GM21717 (cell line): ENCODE measurements around the gene HS1BP3.

ENCODE experiments used
- ATAC-seq: cut with Tn5 transposase; IDR thresholded peaks from one replicate; pipeline ENCODE4 v1.9.1; 2021; ENCODE audit warnings: mild to moderate bottlenecking, moderate library complexity; ENCODE audit not compliant: unreplicated experiment

HS1BP3 gene

DNA sequence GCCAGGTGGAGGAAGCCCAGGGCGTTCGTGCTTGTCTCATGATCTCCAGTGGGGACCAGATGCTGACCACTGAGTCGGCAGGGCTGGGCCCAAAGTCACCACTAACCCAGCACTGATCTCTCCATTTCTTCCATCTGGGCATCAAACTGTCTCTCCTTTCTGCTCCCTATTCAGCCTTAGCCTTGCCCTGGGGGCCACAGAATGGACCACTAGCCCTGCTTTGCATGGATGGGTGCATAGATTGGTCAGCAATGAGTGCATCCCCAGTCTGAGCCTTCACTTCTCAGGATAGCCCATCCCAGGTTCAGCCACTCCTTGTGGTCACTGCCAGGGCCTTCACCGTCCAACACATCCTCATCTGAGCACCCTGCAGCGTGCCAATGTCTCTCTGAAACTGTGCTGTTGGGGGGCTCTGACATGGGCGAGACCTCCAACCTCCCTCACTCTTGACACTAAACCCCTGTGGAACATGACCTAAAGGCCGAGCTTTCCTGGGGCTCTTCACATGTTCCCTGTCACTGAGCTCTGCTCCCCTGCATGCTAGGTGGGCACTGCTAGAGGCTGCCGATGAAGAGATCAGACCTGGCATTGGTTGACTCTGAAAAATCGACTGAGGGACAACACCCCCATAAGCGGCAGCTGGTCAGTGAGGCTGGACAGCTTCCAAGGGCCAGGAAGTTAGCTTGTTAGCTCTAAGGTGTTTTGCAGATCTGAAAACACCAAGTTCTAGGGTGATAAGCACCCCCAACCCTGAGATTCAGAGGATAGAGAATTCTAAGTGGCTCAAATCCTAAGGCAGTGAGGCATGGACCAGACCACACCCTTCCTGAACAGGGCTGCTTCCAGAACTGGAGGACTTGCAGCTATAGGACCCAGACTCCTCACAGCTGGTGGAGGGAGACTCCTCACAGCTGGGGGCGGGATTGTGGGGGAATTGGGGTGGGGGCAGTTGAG, 61.7 kb downstream of the HS1BP3 start:
- no peak for ATAC-seq

DNA sequence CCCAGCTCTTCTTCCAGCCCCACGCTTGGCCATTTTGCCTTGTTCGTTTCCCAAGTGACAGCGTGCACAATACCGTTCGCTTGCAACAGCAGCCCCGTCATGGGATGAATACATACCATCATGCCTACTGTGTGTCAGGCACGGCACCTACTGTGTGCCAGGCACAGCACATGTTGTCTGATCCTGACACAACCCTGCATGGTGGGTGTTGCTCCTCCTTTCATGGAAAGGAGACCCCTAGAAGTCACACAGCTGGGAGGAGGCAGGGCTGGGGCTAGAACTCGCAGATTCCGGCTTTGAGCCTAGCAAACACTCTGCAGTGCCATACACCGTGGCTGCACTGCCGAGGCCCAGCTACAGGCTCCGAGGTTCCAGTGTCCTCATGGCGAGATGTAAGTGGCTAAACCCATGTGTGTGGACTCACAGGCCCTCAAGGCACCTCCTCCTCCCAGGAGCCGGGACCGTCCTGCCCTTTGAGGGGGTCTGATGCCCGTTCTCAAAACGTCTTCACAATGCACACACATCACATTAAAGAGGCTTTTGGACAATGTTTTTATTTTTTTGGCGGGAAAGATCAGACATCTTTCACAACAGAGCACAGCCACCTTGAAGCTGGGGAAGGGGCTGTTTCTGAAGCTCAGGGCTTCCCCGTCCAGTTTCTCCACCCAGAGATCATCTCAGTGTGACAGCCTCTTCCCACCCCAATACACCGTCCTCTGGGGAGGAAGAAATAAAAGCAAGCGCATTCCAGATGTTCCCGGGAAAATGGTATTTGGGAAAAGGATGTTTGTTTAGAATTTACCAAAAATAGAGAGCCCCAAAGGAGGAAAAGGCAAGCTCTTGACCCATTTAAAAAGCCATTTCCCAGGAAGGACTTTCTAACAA, 64.9 kb downstream of the HS1BP3 start:
- ATAC-seq, result no peak

DNA sequence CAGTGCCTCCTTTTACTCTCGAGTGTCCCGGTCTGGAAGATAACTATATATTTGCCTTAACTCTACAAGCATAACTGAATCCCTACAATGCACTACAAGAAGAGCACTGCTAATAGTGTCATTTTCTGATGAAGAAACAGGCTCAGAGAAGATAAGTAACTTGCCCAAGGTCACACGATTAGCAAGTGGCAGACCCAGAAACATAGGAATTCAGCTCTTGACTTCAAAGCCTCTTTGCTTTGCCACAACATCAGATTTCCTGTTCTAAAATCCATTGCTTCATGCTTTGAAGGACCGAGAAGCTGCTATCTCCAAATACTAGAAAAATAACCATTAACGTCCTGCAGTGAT, 65.6 kb downstream of the HS1BP3 start:
- no peak for ATAC-seq

DNA sequence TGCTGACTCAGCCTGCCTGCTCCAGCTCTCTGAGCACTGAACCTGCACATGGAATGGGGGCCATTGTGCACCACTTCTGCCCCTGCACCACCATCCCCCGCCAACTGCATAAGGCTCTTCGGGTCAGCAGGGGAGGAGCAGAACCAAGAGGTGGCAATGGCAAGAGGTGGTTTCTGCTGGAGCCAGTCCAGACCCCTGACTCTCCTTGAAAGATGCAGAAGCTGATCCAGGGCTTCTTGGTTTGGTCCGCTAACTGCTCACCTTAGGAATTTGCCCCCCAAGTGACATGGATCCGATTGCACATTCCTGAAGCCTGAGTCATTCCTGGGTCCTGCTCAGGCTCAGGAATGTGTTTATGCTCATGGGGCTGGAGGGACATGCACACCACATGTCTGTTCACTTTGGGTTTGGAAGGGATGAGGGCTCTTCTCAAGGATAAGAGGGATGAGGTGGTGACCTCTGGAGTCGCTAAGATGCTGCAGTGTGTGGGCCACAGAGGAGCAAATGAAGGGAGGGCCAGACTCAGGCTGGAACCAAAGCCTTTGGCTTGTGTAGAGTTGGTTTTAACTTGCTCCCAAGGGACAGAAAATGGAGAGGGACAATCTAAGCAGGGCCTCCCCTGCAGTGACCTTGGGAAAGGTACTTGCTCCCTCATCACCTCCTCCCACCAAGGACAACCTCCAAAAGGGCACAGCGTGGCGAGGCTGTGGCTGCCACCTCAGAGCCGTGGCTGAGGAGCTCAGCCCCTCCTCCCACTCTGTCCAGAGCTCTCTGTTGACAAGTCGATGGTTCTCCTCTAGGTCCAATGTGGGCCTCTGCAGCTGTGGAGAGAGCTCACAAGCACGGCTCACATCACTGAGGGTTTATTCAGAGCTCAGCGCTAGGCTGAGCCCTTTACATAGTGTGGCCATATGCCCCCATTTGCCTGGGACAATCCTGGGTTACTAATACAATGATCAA, 66.2 kb downstream of the HS1BP3 start:
- ATAC-seq, result no peak

DNA sequence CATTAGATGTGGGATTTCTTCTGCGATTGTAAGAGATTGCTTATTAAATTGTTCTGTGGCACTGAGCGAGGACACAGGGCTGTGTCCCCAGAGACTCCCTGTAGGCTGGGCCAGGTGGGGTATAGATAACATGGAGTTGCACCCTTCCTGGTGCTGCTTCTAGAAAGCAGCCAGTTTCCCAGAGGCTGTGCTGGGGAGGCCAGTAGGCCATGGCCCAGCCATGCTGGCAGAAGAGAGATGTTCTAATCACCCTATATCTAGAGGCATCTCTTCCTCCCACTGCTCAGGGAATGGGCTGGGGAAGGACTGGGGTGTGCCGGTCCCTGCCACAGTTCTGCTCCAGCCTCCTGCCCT, 66.9 kb downstream of the HS1BP3 start:
- ATAC-seq, result no peak

DNA sequence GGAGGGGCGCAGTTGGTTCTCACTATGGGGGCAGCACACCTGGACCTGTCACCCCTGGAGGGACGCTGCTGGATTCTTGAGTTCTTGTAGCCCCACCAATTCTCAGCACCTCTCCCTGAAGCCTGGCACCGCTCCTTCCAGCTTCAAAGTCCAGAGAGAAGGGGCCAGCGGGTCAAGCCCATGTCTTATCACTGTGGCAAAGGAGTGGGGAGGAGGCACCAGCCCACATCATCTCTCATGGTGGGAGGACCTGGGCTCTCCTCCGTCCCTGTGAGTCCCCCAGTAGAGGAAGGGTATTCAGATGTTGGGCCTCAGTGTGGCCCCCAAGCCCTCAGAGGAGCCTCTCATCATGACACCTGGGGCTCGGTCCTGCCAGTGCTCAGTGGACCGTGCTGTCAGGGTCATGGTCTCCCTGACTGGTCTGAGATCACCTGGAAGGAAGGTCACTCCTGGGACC, 67.4 kb downstream of the HS1BP3 start:
- ATAC-seq, result no peak

DNA sequence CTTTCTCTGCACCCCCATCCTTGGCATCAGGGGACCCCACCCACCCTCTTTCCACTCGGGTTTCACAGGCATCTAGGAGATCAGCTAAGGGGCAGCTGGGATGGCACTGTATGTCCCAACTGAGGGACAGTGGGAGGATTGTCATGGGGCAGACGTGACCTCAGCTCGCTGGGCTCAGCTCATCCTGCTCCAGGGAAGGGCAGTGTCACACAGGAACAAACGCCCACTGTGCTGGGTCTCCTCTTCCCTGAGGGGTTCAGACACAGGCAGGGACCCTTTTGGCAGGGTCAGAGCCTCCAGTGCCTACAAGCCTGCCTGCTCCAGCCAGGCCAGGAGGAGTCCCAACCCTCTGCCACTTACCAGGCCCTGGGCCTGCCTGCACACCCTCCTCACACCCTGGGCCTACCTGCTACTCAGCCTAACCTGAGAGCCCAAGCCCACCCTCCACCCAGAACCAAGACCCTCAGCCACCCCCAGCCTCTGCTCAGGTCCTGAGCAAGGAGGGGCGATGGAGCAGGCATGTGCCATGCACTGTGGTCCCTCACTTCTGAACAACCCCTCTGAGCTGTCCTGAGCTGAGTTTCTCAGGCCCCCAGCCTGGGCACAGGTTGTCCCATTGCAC, 68.2 kb downstream of the HS1BP3 start:
- no peak for ATAC-seq

DNA sequence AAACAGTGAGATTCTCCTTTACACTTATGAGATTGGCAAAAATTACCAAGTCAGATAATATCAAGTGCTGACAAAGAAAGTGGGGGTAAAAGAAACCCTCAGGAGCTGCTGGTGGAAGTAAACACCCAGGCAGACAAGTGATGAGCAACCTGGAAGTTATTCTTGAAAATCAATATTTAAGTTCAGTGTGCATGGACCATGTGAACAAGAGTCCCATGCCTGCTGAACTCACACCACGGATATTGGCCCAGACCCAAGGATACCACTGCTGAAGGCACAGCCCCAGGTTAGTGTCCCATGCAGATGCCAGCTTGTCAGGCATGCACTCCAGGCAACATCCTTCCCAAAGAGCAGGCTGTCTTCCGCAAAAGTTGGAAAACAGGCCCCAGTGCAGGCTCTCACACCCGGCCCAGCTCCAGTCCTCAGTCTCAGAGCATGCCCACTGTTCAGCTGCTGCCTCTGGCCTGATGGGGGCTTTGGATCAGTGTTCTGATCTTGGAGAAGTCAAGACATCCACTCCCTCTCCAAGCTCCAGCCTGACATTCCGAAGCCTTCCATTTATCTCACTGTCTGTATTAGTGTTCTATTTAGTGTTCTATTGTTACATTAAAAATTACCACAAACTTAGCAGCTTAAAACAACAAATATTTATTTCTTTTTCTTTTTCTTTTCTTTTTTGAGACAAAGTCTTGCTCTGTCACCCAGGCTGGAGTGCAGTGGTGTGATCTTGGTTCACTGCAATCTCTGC, 70.0 kb downstream of the HS1BP3 start:
- ATAC-seq, result no peak

DNA sequence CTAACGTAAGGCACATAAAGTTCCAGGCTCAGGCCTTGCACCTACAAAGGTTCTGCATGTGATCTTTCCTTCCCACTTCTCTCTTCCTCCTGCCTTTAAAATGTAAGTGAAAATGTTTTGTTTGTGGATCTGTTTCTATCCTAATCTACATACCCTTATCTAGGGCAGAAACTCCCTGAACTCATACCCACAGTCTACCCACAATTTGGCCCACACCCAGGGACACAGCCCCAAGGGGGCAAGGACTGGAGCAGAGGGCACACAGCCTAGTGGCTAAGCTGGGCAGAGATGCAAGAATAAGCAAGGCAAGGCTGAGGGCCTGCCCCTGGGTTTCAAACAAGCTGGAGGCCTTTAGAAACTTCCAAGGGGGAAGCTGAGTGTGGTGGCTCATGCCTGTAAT, 71.0 kb downstream of the HS1BP3 start:
- ATAC-seq, result no peak

DNA sequence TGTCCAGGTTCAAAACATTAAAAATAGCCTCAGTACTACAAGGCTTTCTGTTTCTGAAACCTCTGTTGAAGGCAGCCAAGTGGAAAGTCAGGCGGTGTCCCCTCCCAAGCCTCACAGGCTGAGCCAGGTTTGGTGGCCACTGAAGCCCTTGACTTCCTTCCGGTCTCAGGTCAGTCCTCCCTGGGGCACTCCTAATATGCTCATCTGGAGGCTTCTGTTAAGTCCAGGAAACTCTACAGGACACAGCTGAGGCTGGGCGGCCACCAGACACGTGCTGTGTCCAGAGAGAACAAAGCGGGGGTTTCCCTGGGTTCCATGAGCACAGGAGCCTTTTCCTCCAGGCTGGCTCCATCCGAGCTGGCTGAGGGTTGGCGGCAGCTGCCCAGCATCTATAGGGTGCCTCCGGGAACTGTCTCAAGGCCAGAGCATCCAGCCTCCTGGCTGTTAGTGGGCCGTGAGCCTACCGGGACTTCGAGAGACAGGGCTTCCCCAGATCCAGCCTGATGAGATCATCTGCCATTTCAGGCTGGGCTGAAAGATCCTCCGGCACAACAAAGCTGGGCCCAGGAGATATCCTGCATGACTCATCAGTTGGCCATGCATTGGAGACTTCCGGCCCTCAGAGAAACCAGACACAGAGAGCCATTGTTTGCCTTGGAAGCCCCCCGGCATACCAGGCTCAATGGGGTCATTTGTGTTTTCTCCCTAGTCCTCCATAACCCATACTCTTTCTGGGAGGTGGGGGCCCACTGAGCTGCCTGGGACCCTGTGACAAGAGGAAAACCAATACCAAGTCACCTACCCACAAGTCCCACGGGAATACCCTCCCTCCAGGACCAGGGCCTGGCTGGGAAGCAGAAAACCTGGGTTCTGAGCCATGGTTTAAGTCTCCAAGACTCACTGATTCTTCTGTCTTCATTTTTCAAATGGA, 71.7 kb downstream of the HS1BP3 start:
- ATAC-seq, result peak; percentile 43

DNA sequence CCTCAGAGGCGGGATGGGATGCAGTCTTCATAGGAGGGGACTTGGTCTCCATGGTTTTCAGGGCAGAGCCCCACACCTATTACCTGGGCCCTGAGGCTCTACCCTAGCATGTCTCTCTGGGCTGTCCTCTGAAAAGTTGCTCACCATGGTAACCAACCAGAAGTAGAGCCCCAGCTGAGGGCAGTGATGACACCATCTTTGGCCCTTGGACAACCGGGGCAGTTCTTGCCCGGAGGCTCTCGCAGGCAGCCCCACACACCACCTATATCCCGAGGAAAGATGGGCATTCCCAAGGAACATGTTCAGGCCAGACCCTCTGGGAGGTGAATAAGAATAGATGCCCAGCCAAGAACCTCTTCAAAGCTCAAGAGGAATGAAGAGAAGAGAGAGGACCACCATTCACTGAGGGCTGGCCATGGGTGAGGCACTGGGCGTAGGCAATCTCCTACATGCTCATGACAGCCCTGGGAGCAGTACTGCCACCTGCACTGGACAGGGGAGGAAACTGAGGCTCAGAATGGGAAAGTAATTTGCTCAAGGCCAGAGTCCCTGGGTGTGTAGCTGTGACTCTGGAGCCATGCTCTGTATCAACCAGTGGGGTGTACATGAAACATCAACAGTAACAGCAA, 72.5 kb downstream of the HS1BP3 start:
- no peak for ATAC-seq

DNA sequence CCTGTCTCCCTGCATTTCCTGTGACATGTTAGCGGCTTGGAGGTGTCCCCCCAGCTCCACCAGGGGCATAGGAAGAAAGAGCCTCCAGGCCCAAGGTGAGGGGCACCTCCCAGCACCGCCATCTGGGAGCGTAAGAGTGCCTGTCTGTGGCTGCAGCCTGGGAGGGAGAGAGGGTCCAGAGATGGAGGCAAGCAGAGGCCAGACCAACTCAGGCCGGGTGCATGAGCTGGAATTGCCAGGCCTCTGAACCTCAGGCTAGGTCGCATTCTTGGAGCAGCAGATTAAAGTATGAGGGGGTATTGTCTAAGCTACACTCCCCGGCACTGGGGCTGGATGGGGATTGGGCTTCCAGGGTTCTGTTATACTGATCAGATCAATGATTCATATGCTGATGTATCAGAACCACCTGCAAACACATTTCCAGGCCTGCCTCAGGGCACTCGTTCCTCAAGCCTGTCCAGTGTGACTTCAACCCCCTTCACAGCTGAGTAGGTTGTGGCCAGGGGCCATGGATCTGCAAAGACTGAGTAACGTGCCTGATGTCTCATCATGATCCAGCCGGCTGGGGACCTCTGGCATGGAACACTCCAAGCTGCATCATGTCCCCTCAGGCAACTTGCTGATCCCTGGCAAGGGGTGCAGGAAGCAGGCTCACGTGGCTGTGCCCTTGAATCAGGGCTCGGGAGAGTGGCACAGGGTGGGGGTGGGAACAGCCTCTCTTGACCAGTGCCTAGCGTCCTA, 73.2 kb downstream of the HS1BP3 start:
- ATAC-seq, result no peak

DNA sequence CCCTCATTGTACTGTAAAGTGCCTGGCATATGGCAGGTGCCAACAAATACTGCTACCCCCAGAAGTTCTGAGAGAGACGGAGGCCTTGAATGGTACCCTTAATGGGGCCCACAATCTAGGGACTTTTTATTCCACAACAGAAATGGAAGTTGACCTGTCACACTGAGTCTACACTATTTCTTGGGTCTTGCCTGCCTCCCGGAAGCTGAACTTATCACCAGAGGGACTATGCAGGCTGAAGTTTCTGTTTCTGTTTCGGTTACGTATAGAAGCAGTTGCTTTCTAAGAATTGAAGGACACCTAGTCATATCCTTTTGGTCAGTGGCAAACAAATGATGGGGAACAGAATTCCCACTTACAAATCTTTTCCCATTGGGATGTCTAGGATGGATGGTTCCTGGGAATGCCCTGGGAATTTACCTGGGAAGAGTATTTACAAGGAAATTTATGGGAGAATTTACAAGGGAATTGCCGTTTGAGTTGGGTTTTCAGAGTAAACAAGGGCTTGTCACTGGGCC, 74.2 kb downstream of the HS1BP3 start:
- ATAC-seq, result peak; percentile 91

DNA sequence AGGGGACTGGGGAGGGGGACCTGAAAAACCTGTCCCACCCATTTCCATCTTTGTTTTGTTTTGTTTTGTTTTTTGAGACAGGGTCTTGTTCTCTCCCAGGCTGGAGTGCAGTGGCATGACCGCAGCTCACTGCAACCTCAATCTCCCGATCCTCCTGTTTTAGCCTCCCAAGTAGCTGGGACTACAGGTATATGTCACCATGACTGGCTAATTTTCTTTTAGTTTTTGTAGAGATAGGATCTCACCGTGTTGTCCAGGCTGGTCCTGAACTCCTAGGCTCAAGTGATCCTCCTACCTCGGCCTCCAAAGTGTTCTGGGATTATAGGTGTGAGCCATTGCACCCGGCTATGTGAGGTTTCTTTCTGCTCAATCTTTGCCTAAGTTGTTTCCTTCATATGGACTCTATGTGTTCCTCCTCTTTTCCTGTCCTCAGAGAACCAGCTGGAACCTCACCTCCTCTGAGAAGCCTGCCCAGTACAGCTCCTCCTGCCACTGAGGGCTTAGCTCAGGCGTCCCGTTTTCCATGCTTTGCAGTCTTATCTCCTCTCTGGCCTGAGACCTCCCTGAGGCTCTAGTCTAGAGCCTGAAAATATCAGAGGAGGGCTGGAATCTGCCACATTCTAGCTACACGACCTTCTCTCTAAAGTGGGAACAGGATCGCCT, 74.8 kb downstream of the HS1BP3 start:
- no peak for ATAC-seq

DNA sequence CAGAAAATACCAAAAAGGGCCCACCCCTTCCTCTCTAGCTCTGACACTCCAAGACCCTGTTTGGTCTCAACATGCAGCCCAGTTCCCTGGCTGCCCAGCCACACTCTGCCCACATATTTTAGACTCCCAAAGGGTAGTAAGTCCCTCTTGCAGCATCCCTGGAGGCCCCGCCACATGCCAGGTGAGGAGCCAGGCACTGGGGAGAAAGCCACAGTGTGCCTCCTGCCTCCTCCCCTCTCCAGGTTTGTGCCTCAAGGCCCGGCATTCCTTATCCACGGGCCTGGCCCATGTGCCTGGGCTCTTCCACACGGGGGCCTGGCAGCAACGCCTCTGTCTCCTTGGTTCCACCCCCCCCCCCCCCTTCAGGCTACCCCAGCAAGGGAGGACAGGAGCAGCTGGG, 75.5 kb downstream of the HS1BP3 start:
- no peak for ATAC-seq

DNA sequence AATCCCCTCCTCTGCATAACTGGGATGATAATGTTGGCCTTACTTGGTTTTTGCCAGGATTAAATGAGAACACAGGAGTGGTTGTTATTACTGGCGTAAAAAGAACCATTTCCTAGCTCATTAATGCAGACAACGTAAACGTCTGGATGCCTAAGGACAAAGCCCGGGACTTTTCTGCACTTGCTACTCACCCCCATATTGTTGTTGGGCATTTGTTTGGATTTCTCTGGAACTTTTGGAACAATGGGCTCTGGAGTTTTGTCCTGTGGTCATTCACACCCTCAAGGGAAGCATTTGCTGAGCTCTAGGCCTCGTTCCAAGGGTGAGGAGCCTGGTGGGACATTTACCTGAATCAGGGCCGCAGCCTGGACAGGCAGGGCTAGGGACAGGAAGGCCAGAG, 76.0 kb downstream of the HS1BP3 start:
- no peak for ATAC-seq
